ENCODE measurements around the gene UGT1A8.

GRCh38 chr2:233600386-233600785 lies 17.0 kb upstream of the UGT1A8 start:
- TF ChIP-seq CTCF (IDR thresholded peaks at IDR 0.05; ENCODE audit: low read length) (no peak), EZH2 (IDR thresholded peaks at IDR 0.05; ENCODE audit: borderline replicate concordance, low read length) (no peak)
